Epidermal melanocyte (primary cell): Measurements from ENCODE around the gene HAPSTR1.

Experiments
- DNase-seq: peaks from one replicate; pipeline ENCODE4 v3.0.0; 2011; ENCODE audit warnings: low spot score; ENCODE audit not compliant: insufficient read length

Gene HAPSTR1

DNA sequence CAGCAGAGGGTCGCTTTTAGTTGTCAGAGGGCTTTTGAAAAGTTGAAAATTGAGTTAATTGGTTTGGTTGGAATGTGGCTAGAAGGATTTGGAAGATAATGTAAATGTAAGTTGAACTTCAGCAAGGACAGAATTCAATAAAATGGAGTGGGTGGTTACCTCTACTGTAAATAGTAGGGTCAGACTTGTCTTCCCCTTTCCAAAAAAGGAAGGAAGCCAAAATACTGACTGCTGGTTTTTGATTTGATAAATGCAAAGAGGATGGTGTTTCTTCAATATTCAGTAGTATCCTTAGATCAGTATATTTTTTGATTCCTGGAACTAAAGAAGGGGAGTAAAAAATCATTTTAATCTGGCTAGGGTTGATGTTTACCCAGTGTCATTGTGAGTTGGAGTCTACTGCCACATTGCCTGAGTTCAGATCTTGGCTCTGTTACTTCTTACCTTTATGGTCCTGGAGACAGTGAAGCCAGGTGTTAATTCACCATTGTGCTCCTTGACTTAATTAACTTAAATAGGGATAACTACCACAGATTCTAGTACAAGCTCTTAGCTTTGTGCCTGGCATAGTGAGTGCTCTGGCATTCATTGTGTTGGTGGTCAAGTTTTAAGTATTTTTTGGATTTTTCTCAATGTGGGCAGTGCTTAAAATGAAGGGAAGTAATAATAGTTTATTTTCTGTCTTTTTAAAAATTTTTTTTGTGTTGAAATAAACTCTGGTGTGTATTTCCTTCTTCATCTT lies 4.4 kb downstream of the HAPSTR1 start:
- DNase-seq = no peak

DNA sequence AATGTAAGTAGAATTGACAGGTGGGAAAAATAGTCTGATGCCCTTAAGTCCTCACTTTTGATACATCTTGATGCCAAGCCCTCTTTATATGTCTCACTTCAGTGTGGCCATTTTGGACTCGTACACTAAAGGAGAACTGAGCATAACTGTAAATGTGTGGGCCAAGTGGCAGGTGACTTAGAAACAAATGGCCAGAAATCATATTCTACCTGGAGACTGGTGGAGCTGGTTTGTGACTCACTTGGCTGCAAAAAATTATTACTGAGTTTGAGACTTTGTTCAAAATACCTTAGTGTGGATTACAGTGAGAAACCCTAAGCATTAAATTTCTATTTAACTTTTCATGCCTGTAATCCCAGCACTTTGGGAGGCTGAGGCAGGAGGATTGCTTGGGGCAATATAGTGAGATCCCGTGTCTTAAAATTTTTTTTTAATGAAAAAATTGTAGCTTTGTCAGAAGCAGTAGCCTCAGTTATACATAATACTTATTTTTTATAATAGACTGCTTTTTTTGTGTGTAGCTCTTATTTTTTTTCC lies 5.0 kb downstream of the HAPSTR1 start:
- no peak for DNase-seq

DNA sequence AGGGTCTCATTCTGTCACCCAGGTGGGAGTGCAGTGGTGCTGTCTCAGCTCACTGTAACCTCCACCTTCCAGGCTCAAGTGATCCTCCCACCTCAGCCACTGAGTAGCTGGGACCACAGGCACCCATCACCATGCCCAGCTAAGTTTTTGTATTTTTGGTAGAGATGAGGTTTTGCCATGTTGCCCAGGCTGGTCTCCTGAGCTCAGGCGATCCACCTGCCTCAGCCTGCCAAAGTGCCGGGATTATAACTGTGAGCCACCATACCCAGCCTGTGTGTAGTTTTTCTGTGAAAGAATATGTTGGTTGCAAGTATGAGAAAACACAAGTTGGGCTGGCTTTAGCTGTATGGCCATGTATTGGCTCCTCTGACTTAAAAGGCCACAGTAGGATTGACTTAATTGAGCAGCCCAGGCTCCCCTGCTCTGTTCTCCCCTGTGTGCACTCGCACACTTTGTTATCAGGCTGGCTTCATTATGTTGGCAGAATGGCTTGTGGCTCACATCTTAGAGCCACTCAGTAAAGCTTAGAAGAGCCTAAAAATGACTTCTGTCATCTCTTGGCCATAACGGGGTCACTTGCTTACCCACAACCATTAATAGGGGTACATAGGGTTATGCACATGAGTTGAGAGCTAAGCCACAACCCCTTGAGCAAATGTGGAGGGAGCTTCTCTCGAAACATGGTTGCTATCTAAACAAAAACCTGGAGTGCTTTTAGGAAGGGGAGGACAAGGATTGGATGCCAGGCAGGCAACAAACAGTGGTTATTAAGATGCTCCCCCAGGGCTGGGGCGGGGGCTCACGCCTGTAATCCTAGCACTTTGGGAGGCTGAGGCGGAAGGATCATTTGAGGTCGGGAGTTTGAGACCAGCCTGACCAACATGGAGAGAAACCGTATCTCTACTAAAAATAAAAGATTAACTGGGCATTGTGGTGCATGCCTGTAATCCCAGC lies 6.1 kb downstream of the HAPSTR1 start:
- DNase-seq = no peak

DNA sequence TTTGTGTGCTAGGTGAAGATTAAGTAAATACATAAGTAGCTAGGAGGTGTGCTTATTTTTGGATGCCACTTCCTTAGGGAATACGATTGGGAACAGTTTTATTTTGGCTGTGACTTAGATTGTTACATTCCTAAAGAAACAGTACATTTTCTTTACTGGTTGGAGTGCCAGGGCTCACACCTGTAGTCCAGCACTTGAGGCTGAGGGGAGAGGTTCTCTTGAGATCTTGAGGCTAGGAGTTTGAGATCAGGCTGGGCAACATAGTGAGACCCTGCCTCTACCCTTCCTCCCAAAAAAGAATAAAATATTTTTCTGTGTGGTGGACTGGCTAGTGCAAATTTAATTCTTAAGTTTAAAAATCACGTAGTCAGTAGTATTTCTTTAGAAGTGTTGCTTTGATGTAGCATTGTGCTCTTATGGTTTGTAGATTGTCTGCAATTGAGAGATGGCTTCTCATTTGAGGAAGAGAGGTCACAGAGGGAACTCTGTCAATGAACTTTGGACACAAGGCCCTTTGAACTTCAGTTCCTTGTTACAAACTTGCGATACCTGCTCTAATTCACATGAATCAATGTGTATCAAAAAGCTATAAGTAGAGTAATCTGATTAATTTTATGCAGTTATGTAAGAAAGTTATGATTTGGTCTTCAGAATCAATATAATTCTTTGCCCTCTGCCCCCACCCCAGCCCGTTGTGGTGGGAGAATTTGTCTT lies 7.1 kb downstream of the HAPSTR1 start:
- DNase-seq = no peak

DNA sequence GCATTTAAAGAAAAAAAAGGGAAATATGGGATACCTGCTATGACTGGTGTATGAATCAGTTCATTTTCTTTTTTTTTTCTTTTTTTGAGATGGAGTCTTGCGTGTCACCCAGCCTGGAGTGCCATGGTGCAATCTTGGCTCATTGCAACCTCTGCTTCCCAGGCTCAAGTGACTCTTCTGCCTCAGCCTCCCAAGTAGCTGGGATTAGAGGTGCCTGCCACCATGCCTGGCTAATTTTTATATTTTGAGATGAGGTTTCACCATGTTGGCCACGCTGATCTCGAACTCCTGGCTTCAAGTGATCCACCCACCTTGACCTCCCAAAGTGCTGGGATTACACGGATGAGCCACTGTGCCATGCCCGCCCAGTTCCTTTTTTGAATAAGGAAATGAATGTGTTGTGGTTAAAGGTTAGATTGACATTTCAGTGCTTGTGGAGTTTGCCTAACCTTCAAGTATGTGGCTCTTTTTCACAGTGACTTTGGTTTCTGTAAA lies 7.7 kb downstream of the HAPSTR1 start:
- DNase-seq = no peak

DNA sequence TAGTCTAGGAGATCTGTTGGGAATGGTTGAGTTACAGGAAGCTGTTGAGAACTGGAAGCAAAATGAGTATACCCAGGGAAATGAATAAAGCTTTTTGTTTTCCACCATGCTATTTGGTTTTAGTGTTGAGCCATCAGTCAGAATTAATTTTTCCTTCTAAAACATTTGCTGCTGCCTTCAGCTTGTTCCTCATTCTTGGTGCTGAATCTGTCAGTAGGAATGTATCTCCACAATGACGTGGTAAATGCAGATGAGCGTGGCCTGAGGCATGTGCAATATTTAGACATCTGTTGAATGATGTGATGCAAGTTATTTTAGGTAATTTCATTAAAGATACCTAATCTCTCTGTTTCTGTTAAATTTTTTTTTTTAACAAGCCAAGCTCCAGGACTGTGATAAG lies 10.9 kb downstream of the HAPSTR1 start:
- DNase-seq = no peak

DNA sequence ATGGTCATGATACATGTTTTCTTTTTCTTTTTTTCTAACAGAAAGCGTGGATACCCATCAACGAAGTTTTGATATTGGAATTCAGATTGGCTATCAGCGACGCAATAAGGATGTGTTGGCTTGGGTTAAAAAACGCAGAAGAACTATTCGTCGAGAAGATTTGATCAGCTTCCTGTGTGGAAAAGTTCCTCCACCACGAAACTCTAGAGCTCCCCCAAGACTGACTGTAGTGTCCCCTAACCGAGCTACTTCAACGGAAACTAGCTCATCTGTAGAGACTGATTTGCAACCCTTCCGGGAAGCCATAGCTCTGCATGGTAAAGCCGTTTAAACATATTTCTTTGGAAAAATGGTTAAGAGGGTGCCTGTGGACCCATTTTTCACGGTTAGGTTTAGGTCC lies 11.5 kb downstream of the HAPSTR1 start:
- no peak for DNase-seq

DNA sequence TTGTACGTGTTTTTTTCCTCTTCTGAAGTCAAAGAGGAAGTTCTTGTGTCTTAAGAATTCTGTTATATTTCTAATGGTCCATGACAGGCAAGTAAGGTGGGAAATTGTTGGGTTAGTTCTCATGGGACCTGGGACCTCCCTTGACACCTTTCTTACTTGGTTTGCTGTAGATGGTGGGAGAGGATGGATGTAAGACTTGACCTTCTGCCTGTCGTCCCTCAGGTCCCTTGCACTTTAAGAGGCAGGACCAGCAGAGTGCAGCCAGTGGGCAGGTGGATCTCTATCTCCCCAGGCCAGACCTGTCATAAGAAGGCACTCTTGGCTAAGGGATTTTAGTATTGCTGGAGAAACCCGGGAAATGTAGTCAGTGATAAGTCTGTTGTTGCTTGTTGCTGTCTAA lies 12.1 kb downstream of the HAPSTR1 start:
- DNase-seq = no peak

DNA sequence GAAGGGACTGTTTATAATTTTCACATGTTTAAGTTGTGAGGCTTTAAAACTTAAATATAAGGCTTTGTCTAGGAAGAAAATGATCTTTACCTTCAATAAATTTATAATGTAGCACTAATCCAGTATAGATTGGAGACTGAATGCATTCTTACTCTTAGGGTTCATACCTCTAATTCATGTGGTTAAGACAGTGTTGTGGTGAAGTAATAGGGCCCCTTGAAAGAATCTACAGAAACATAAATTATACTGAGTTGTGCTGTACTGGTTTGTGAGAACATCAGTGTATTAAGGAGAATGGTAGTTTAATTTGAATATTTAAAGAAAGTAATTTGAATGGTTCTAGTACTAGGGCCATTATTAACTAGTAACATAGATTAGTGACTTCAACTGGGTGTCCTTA lies 13.7 kb downstream of the HAPSTR1 start:
- DNase-seq = no peak

DNA sequence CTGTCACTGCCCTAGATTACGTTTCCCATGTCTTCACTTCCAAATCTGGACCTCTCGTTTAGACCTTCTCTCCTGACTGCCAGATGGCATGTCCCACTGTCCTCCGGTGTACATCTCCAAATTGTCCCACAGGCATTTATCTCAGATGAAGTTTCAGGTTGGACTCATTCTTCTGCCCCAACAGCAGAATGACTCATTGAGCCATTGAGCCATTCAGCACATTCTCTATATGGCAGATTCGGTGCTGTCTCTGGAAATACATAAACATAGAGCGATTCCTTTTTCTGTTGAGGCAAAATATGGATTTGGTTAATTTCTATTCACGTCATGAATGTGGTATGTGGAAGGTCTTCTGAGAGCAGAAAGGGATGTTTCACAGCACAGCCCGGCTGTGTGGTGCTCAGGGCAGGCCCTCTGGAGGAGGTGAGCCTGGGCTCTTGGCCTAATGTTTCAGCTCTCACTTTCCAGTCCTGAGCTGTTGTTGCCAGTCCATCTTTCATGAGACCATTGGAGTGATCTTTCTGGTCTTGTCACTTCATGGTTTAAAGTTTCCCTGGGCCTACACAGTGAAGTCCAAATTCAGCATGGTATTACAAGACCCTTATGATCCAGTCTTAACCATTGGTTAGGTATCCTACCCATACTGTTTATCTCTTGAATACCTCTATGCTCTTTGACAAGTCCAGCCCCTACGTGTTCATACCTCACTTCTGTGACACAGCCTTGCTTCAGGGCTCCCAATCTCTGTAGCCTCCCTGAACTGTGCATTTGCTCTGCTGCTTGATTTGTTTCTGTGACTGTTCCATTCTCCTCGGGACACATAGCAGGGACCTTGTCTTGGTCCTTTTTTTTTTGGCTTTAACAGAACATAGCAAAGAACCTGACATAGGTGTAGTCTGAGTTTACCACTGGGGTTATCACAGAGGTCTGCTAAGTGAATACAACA lies 15.9 kb downstream of the HAPSTR1 start:
- DNase-seq = no peak

DNA sequence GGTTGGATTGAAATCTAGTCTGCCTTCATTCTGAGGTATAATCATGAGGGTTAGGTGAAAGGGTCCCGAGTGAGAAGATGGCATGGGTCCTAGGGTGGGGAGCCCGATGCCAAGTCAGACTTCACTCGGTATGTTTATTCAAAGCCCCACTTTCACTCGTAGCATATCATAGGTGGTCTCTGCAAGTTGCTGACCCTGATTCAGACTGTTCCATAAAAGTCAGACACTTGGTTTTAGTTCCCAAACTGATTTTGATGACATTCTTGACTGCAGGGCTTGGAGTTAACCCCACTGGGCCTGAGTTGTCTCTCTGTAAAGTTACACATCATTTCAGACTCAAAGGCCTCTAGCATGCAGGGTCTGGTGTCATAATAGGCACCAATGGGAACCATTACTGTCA lies 17.8 kb downstream of the HAPSTR1 start:
- no peak for DNase-seq

DNA sequence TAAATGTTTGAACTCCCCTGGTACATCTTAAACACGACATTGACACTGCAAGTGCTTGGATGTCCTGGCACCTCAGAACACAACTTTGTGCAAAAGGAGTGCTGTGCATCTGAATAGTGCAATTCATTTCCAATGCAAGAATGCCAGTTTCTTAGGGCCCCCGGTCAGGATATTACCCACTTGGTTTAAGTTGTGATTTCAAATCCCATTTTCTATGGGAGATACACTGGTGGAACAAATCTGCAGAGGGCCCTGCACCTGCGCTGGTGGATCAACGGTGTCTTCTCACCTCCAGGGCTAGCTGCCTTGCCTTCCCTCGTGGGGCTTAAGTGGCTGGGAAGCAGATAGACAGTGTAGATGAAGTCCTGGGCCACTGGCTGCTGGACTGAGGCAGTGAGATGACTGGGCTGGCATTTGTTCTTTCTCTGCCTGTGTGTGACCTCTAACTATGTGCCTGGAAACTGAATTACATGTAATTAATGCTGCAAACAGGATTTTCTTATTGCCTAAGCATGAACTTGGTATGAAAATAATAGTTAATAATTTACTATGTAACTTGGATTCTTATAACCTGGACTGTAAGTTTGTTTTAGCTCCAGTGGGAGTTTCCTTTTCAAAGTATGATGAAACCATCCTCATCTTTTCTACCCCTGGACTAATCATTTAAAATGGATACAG lies 20.9 kb downstream of the HAPSTR1 start:
- no peak for DNase-seq

DNA sequence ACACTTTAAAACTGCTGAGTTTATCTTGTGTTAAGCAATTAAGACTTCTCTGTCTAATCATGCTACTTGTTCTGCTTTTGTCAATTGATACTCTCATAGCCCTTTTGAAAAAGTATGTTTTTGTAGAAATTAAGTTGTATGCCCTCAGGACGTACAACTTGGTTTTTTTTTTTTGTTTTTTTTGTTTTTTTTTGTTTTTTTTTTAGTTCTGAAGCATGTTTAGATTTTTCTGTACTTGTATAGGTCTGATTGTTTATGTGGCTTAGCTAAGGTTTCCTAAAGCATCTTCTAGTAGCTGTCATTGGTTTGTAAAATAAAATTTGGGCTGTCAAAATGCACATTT lies 21.4 kb downstream of the HAPSTR1 start:
- no peak for DNase-seq

DNA sequence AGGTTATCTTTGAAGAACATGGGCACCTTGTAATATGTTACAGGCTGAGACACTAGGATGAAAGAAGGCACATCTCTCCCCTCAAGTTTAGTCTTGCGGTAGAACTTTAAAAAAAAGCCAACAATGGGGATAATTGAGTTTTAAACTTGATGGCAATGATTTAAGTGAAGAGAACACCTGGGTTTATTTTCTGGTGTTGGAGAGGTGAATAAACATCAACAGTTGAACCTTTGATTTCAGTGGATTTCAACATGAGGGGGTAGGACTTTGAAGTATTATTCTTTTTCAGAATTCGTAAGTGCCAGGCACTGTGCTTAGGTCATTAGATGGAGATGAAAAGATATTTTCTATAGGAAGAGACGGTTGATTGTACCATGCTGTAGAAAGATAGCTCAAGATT lies 22.3 kb downstream of the HAPSTR1 start:
- no peak for DNase-seq

DNA sequence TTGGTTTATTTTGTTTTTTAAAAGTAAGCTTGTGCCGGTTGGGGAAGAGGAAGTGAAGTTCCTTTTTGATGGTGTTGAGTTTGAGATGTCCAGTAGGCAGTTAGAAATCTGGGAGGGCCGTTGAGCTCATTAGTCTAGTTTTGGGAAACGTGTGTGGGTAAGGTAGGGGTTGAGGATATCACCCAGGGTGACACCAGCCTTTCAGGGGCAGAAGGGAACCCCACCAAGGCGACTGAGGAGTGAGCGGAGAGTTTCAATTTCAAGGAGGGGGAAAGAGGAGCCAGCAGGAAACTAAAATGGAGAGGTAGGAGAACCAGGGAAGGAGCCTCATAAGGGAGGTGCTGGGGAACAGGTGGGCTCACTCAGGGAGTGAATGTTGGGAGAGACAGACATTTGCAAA lies 22.7 kb downstream of the HAPSTR1 start:
- no peak for DNase-seq

DNA sequence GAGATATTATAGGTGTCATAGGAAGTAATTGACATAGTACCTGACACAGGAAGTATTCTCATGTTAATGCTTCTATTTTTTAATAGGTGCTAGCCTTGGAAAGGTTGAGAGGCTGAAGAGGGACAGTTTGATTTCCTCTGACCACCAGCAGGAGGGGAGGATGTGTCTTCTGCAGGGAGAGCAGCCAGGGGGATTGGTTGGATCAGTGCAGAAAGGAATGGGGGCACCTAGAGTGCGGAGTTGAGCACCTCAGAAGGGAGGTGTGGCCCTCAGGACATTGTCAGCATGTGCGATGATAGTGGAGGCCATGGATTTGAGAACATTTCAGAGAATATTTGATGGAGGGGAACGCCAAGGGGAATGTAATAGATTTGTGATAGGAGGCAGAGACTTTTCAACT lies 23.4 kb downstream of the HAPSTR1 start:
- no peak for DNase-seq

DNA sequence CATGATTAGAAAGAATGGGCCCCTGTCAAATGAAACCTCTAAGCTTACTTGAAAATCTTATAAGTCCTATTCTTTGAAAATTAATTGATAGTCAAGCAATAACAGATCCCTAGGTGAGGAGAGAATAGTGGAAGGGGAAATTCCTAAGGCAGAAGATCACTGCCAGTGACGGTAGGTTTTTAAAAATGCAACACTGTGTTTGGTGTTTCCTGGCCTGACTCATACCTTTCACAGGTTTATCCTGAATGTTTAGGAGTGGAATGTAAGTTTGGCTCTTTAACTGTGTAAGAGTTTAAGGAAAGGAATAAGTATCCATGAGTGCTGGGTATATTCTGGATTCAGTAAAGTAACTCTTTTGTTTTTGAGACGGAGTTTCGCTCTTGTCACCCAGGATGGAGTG lies 23.8 kb downstream of the HAPSTR1 start:
- DNase-seq = no peak

DNA sequence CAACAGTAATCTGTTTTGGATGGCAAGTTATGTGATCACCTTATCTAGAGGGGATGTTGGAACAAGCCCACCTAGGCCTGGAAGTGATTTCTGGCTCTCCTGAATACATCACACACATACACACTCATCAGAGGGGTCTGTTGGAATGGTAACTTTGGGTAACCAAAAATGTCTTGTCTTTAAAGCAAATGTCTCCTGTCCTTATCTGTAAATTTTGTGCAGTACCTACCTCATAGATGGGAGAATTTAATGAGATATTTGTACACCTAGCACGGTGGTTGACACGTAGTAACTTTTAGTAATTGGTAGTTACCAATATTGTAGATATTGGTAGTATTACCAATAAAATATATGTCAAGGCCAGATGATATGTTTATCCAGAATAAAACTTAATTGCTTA lies 24.7 kb downstream of the HAPSTR1 start:
- DNase-seq = no peak

DNA sequence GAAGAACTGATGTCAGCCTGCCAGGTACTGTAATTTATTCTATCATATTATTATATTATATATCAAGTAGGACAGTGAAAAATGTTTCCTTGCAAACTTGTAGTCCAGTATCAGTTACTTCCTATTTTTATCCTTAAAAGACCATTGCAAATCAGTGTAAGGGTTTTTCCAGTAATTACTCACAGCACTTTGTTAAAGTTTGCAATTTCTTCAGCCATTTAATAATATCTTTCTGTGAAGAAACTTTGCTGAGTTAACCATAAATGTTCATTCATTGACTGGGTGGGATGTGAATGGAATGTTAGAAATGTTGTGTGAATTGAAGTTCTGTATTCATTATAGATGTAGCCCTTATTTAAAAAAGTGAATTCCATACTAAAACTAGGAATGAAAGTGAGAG lies 26.7 kb downstream of the HAPSTR1 start:
- DNase-seq = no peak

DNA sequence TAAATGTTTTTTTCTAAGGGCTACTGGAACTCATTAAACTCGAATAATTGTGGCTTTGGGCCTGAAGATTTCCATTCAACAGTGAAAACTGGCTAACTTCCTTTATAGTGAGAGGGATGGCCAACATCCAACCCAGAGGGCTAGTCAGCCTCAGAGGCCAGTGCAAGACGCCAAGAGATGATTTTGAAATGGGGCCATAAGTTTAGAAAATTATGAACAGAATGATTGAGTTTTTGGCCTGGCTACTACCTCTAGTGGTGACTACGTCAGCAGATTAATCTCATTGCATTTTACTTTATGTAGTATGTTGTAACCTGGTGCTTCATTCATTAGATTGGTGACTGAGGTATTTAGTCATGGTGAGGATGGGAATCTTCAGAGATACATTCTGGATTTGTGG lies 28.4 kb downstream of the HAPSTR1 start:
- no peak for DNase-seq
